HCT116 (cell line): Measurements from ENCODE around the gene LINGO1. TPM values are rescaled to one million over a fixed set of nuclear protein-coding genes. Genes with fewer than 3 reads are reported as not detected.

Experiments used
- ATAC-seq: fragments of 200-7000 bp; cut with Tn5 transposase; 2 replicates; pipeline ENCODE4 v1.9.1; 2020; ENCODE audit warnings: mild to moderate bottlenecking, moderate library complexity
- BruUV-seq: library from RNA; stranded (reverse); fragments of 400-500 nt; replicated peaks from 2 replicates; lab custom pipeline; 2021; lab: Mats Ljungman, UMichigan
- CTCF ChIA-PET: fragments of 300-600 bp; sonication (Branson Sonifier 250); formaldehyde crosslinking; loops from one replicate; lab custom pipeline; 2021; ENCODE audit warnings: antibody characterized with exemption; lab: Charles Lee
- POLR2A ChIA-PET: fragments of 300-600, 350-600 bp; sonication (Branson Sonifier 250); formaldehyde crosslinking; loops from one replicate; lab custom pipeline; 2021; ENCODE audit warnings: antibody characterized with exemption; lab: Charles Lee
- RAD21 ChIA-PET, 2 experiments: fragments of 300-600 bp; sonication (Branson Sonifier 250); formaldehyde crosslinking; loops; one replicate each; lab custom pipeline; 2023; ENCODE audit warnings: low total read pairs in 2 of 2; ENCODE audit not compliant: uncharacterized antibody in 2 of 2, unreplicated experiment in 2 of 2, low non-redundant PET in 1 of 2; lab: Charles Lee
- DNase-seq: peaks from one replicate; pipeline ENCODE4 v3.0.0-alpha.2; 2010; ENCODE audit warnings: low read depth, low spot score
- H2AFZ ChIP-seq: fragments of 200-600 bp; shearing (Covaris generic), sonication (generic); 2 replicates; pipeline ENCODE4 v1.6.1; 2017; ENCODE audit warnings: low read depth, mixed run types, mixed read lengths, antibody characterized with exemption, low read length; ENCODE audit not compliant: poor library complexity, severe bottlenecking
- H3K27ac ChIP-seq: 2 replicates; pipeline ENCODE4 v1.5.1; 2012; ENCODE audit warnings: low read depth, low read length
- H3K27me3 ChIP-seq: fragments of 200-600 bp; sonication (generic); 2 replicates; pipeline ENCODE4 v1.6.1; 2016; ENCODE audit warnings: mixed run types, low read length, mixed read lengths; ENCODE audit not compliant: insufficient read depth
- H3K36me3 ChIP-seq, 2 experiments: fragments of 200-500 bp in 1 of 2; fragments of 200-600 bp in 1 of 2; sonication (Bioruptor generic) in 1 of 2; sonication (generic) in 1 of 2; 2 replicates each; pipeline versions ENCODE4 v1.5.1 to v1.6.1; 2014 to 2016; ENCODE audit warnings: low read length in 2 of 2, inconsistent platforms in 1 of 2, mixed read lengths in 1 of 2, mixed run types in 1 of 2; ENCODE audit not compliant: insufficient read depth in 2 of 2, control insufficient read depth in 1 of 2
- H3K4me1 ChIP-seq, 2 experiments: fragments of 200-600 bp in 1 of 2; sonication (generic) in 1 of 2; 2 replicates each; pipeline versions ENCODE4 v1.5.1 to v1.6.1; 2012 to 2017; ENCODE audit warnings: low read length in 2 of 2, inconsistent platforms in 1 of 2, mild to moderate bottlenecking in 1 of 2, mixed read lengths in 1 of 2, mixed run types in 1 of 2, moderate library complexity in 1 of 2; ENCODE audit not compliant: insufficient read depth in 2 of 2, control insufficient read depth in 1 of 2
- H3K4me2 ChIP-seq: fragments of 200-600 bp; sonication (generic); 2 replicates; pipeline ENCODE4 v1.6.1; 2017; ENCODE audit warnings: mixed run types, low read length, mixed read lengths
- H3K4me3 ChIP-seq, 2 experiments: fragments of 200-600 bp in 1 of 2; sonication (generic) in 1 of 2; replicated peaks in 1 of 2; 2 replicates each; pipeline ENCODE4 v1.5.1; 2011 to 2016; ENCODE audit warnings: low read length in 2 of 2, control low read depth in 1 of 2, low read depth in 1 of 2, mild to moderate bottlenecking in 1 of 2, mixed read lengths in 1 of 2, mixed run types in 1 of 2
- H3K79me2 ChIP-seq: fragments of 200-600 bp; sonication (generic); 2 replicates; pipeline ENCODE4 v1.6.1; 2017; ENCODE audit warnings: mild to moderate bottlenecking, mixed run types, low read length, moderate library complexity, mixed read lengths; ENCODE audit not compliant: insufficient read depth
- H3K9ac ChIP-seq: fragments of 200-600 bp; sonication (generic); 2 replicates; pipeline ENCODE4 v1.6.1; 2016; ENCODE audit warnings: low read length, mixed read lengths
- H3K9me2 ChIP-seq: fragments of 200-600 bp; sonication (generic), shearing (Covaris generic); 2 replicates; pipeline ENCODE4 v1.6.1; 2017; ENCODE audit warnings: mixed run types, mild to moderate bottlenecking, moderate library complexity; ENCODE audit not compliant: insufficient read depth
- H3K9me3 ChIP-seq, 2 experiments: fragments of 200-500 bp in 1 of 2; fragments of 200-600 bp in 1 of 2; sonication (Bioruptor generic) in 1 of 2; sonication (generic) in 1 of 2; 2 replicates each; pipeline ENCODE4 v1.6.1; 2014 to 2017; ENCODE audit warnings: low read length in 2 of 2, mixed read lengths in 2 of 2, inconsistent platforms in 1 of 2, low read depth in 1 of 2, mild to moderate bottlenecking in 1 of 2, mixed run types in 1 of 2, moderate library complexity in 1 of 2; ENCODE audit not compliant: control insufficient read depth in 1 of 2, insufficient read depth in 1 of 2
- H4K20me1 ChIP-seq: fragments of 200-600 bp; sonication (generic), shearing (Covaris generic); 2 replicates; pipeline ENCODE4 v1.6.1; 2017; ENCODE audit warnings: mixed run types, mild to moderate bottlenecking, moderate library complexity; ENCODE audit not compliant: insufficient read depth
- EGR1 ChIP-seq: IDR thresholded peaks from 2 replicates; pipeline ENCODE4 v1.6.1; 2012; ENCODE audit warnings: low read depth
- EZH2phosphoT487 ChIP-seq: fragments of 200-600 bp; IDR thresholded peaks from 2 replicates; pipeline ENCODE4 v1.6.1; 2018; ENCODE audit warnings: antibody characterized with exemption, borderline replicate concordance
- FOSL1 ChIP-seq: IDR thresholded peaks from 2 replicates; pipeline ENCODE4 v1.6.1; 2012; ENCODE audit warnings: low read depth
- JUND ChIP-seq: IDR thresholded peaks from 2 replicates; pipeline ENCODE4 v1.6.1; 2012
- RAD21 ChIP-seq: IDR thresholded peaks from 2 replicates; pipeline ENCODE4 v1.6.1; 2012; ENCODE audit warnings: low read depth, mild to moderate bottlenecking
- ZNF274 ChIP-seq: fragments of 200-500 bp; sonication (Bioruptor generic); IDR thresholded peaks from 2 replicates; pipeline ENCODE4 v1.6.1; 2014; ENCODE audit warnings: mild to moderate bottlenecking, low read depth, low read length, inconsistent platforms
- intact Hi-C: fragments of 100-400 bp; cut with micrococcal nuclease; formaldehyde crosslinking; loops from 2 replicates; pipeline ENCODE4 v1.10.0; 2022
- total RNA-seq: library from RNA; stranded (reverse); gene quantifications from one replicate; pipeline ENCODE4 v1.2.1, GENCODE V29; 2021; ENCODE audit not compliant: unreplicated experiment
- TF ChIP-seq, protein P1 (sequence below): IDR thresholded peaks from 2 replicates; pipeline ENCODE4 v1.6.1; 2012; ENCODE audit warnings: low read depth
- TF ChIP-seq, protein P2 (sequence below): IDR thresholded peaks from 2 replicates; pipeline ENCODE4 v1.6.1; 2011; ENCODE audit warnings: mild to moderate bottlenecking, low read length, moderate library complexity; ENCODE audit not compliant: insufficient replicate concordance; ENCODE audit errors: extremely low read depth
- TF ChIP-seq, protein P3 (sequence below), 3 experiments: fragments of 200-600 bp in 1 of 3; sonication (generic) in 1 of 3; IDR thresholded peaks in 2 of 3; conservative IDR thresholded peaks in 1 of 3; 2 replicates each; pipeline ENCODE4 v1.5.1; 2012 to 2017; ENCODE audit warnings: low read depth in 2 of 3, low read length in 2 of 3, antibody characterized with exemption in 1 of 3, borderline replicate concordance in 1 of 3, control low read depth in 1 of 3, mild to moderate bottlenecking in 1 of 3, mixed read lengths in 1 of 3, mixed run types in 1 of 3, moderate library complexity in 1 of 3; ENCODE audit not compliant: insufficient read depth in 1 of 3
- TF ChIP-seq, protein P4 (sequence below): IDR thresholded peaks from 2 replicates; pipeline ENCODE4 v1.6.1; 2012

Gene LINGO1
- total RNA-seq, 1 experiment from 2014 or later = 15.6 TPM

DNA sequence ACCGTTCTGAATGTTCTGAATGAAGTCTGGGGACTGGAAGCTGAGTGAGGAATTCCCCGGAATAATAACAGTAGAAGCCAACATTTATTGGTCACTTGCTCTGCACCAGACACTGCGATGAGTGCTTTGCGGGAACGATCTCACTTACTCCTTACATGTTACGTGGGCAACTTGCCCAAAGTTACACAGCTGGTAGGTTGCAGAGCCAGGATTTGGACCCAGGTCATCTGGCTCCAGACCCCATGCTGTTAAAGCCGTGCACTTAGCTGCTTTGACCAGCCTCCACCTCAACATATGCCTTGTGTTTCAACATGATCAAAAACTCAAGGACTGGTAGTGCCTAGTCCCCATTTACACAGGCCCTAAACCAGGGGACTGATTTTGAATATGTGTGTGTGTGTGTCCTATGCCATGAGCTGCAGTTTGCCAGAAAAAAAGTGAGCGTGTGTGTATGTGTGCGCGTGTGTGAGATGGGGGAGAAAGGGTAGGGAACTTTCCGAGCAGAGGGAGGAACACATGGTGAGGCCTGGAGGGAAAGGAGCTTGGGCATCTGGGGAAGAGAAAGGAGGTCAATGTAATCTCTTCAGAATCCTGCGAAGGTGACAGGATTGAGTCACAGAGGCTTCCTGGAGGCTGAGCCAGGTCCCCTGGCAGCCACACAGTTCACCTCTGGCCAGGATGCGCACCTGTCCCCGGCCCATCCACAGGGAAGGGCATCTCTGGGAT lies 28.9 kb downstream of the LINGO1 start:
- ATAC-seq (no peak), DNase-seq (no peak)
- BruUV-seq = no TSS peak
- ChIA-PET CTCF (interaction anchor here (1.5 to 3.6 kb wide), 2 partner anchors 14 to 30 kb away, joined by 8 to 14 read pairs; no protein-coding TSS in a partner anchor), RAD21 (no interaction called here), POLR2A (no interaction called here)
- intact Hi-C loops = no loop called here
- TF ChIP-seq, protein P1, sequence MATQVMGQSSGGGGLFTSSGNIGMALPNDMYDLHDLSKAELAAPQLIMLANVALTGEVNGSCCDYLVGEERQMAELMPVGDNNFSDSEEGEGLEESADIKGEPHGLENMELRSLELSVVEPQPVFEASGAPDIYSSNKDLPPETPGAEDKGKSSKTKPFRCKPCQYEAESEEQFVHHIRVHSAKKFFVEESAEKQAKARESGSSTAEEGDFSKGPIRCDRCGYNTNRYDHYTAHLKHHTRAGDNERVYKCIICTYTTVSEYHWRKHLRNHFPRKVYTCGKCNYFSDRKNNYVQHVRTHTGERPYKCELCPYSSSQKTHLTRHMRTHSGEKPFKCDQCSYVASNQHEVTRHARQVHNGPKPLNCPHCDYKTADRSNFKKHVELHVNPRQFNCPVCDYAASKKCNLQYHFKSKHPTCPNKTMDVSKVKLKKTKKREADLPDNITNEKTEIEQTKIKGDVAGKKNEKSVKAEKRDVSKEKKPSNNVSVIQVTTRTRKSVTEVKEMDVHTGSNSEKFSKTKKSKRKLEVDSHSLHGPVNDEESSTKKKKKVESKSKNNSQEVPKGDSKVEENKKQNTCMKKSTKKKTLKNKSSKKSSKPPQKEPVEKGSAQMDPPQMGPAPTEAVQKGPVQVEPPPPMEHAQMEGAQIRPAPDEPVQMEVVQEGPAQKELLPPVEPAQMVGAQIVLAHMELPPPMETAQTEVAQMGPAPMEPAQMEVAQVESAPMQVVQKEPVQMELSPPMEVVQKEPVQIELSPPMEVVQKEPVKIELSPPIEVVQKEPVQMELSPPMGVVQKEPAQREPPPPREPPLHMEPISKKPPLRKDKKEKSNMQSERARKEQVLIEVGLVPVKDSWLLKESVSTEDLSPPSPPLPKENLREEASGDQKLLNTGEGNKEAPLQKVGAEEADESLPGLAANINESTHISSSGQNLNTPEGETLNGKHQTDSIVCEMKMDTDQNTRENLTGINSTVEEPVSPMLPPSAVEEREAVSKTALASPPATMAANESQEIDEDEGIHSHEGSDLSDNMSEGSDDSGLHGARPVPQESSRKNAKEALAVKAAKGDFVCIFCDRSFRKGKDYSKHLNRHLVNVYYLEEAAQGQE = no peak
- TF ChIP-seq, protein P2, sequence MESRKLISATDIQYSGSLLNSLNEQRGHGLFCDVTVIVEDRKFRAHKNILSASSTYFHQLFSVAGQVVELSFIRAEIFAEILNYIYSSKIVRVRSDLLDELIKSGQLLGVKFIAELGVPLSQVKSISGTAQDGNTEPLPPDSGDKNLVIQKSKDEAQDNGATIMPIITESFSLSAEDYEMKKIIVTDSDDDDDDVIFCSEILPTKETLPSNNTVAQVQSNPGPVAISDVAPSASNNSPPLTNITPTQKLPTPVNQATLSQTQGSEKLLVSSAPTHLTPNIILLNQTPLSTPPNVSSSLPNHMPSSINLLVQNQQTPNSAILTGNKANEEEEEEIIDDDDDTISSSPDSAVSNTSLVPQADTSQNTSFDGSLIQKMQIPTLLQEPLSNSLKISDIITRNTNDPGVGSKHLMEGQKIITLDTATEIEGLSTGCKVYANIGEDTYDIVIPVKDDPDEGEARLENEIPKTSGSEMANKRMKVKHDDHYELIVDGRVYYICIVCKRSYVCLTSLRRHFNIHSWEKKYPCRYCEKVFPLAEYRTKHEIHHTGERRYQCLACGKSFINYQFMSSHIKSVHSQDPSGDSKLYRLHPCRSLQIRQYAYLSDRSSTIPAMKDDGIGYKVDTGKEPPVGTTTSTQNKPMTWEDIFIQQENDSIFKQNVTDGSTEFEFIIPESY = no peak
- TF ChIP-seq, protein P3, sequence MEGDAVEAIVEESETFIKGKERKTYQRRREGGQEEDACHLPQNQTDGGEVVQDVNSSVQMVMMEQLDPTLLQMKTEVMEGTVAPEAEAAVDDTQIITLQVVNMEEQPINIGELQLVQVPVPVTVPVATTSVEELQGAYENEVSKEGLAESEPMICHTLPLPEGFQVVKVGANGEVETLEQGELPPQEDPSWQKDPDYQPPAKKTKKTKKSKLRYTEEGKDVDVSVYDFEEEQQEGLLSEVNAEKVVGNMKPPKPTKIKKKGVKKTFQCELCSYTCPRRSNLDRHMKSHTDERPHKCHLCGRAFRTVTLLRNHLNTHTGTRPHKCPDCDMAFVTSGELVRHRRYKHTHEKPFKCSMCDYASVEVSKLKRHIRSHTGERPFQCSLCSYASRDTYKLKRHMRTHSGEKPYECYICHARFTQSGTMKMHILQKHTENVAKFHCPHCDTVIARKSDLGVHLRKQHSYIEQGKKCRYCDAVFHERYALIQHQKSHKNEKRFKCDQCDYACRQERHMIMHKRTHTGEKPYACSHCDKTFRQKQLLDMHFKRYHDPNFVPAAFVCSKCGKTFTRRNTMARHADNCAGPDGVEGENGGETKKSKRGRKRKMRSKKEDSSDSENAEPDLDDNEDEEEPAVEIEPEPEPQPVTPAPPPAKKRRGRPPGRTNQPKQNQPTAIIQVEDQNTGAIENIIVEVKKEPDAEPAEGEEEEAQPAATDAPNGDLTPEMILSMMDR (IDR thresholded peaks at IDR 0.05 in 2 of 3, conservative IDR thresholded peaks at IDR 0.05 in 1 of 3; ENCODE audit: borderline replicate concordance in 1 of 3, insufficient read depth in 1 of 3, low read depth in 2 of 3, low read length in 2 of 3) = no peak
- TF ChIP-seq FOSL1 (no peak), EGR1 (no peak), RAD21 (no peak), ZNF274 (no peak), EZH2phosphoT487 (no peak), JUND (no peak)
- TF ChIP-seq, protein P4, sequence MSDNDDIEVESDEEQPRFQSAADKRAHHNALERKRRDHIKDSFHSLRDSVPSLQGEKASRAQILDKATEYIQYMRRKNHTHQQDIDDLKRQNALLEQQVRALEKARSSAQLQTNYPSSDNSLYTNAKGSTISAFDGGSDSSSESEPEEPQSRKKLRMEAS = no peak
- no peak overlapping the region for H2AFZ ChIP-seq
- no peaks in the 10 kb centered on the region for H3K9me3 ChIP-seq
- no peaks in the 10 kb centered on the region for H3K36me3 ChIP-seq
- H3K4me3 ChIP-seq = no peak overlapping the region
- no peaks in the 10 kb centered on the region for H3K9me2 ChIP-seq
- H3K79me2 ChIP-seq = no peaks in the 10 kb centered on the region
- H3K27me3 ChIP-seq = no peaks in the 10 kb centered on the region
- H3K4me2 ChIP-seq = no peak overlapping the region
- no peaks in the 10 kb centered on the region for H4K20me1 ChIP-seq
- peaks cover 8 to 50% of the 10 kb centered on the region in 2 experiments; a peak in 3 of 4 replicates for H3K4me1 ChIP-seq
- H3K27ac ChIP-seq = no peak overlapping the region
- H3K9ac ChIP-seq = no peak overlapping the region
